Fibroblast of lung (primary cell): ENCODE results near the gene SNTN. TPM values are rescaled to one million over a fixed set of nuclear protein-coding genes. Genes with fewer than 3 reads are reported as not detected.

Experiments
- DNase-seq, 2 donors: peaks; one replicate each; pipeline versions ENCODE4 v3.0.0 to v3.0.0-alpha.2; 2010; ENCODE audit warnings: low read depth in 2 of 2
- H2AFZ ChIP-seq: 2 replicates; pipeline ENCODE4 v1.5.1; 2012; ENCODE audit warnings: low read length, control low read depth, inconsistent platforms
- H3K27ac ChIP-seq: 2 replicates; pipeline ENCODE4 v1.5.1; 2011; ENCODE audit warnings: low read length, control low read depth; ENCODE audit not compliant: insufficient read depth
- H3K27me3 ChIP-seq: 2 replicates; pipeline ENCODE4 v1.5.1; 2011; ENCODE audit warnings: mild to moderate bottlenecking, low read length; ENCODE audit not compliant: control insufficient read depth, insufficient read depth
- H3K36me3 ChIP-seq: 2 replicates; pipeline ENCODE4 v1.5.1; 2011; ENCODE audit warnings: low read length; ENCODE audit not compliant: control insufficient read depth, insufficient read depth
- H3K4me1 ChIP-seq: 2 replicates; pipeline ENCODE4 v1.5.1; 2011; ENCODE audit warnings: low read length; ENCODE audit not compliant: control insufficient read depth, insufficient read depth; ENCODE audit errors: extremely low read depth
- H3K4me2 ChIP-seq: 2 replicates; pipeline ENCODE4 v1.5.1; 2011; ENCODE audit warnings: low read length, control low read depth; ENCODE audit not compliant: insufficient read depth; ENCODE audit errors: extremely low read depth
- H3K4me3 ChIP-seq, 4 experiments: fragments of 200-600 bp in 1 of 4; sonication (generic) in 1 of 4; replicated peaks in 1 of 4; 2 replicates each; pipeline ENCODE4 v1.5.1; 2011 to 2016; ENCODE audit warnings: low read length in 4 of 4, low read depth in 3 of 4, mild to moderate bottlenecking in 3 of 4, control low read depth in 2 of 4, inconsistent platforms in 1 of 4, mixed read lengths in 1 of 4; ENCODE audit not compliant: insufficient read depth in 1 of 4; ENCODE audit errors: control extremely low read depth in 1 of 4
- H3K79me2 ChIP-seq: 2 replicates; pipeline ENCODE4 v1.5.1; 2012; ENCODE audit warnings: mild to moderate bottlenecking, low read length, inconsistent platforms; ENCODE audit not compliant: control insufficient read depth, insufficient read depth
- H3K9ac ChIP-seq: 2 replicates; pipeline ENCODE4 v1.5.1; 2011; ENCODE audit warnings: mild to moderate bottlenecking, low read length, control low read depth; ENCODE audit not compliant: insufficient read depth
- H3K9me3 ChIP-seq: 2 replicates; pipeline ENCODE4 v1.5.1; 2012; ENCODE audit warnings: low read depth, low read length; ENCODE audit not compliant: control insufficient read depth, insufficient read depth
- H4K20me1 ChIP-seq: 2 replicates; pipeline ENCODE4 v1.5.1; 2011; ENCODE audit warnings: low read length; ENCODE audit not compliant: control insufficient read depth, insufficient read depth; ENCODE audit errors: extremely low read depth
- CTCF ChIP-seq, 2 donors: IDR thresholded peaks in 1 of 2; conservative IDR thresholded peaks in 1 of 2; 1 replicate in 1 of 2; 2 replicates in 1 of 2; pipeline ENCODE4 v1.5.1; 2011 to 2012; ENCODE audit warnings: low read length in 2 of 2, control low read depth in 1 of 2, inconsistent platforms in 1 of 2, low read depth in 1 of 2, mild to moderate bottlenecking in 1 of 2
- EZH2 ChIP-seq: IDR thresholded peaks from 2 replicates; pipeline ENCODE4 v1.5.1; 2012; ENCODE audit warnings: low read length, control low read depth, mild to moderate bottlenecking; ENCODE audit errors: missing control alignments
- polyA plus RNA-seq, 2 donors: library from polyadenylated mRNA; depleted of rRNA in 1 of 2; stranded (reverse) in 1 of 2; unstranded in 1 of 2; fragments of >200 nt; gene quantifications; 2 replicates each; pipeline ENCODE4 v1.2.1, GENCODE V29; 2011 to 2012; ENCODE audit warnings: missing spikeins in 1 of 2
- total RNA-seq: library from RNA; depleted of rRNA; stranded (reverse); fragments of >200 nt; gene quantifications from 2 replicates; pipeline ENCODE4 v1.2.1, GENCODE V29; 2014

SNTN gene
- total and polyA plus RNA-seq, 2 donors (not counting 1 experiment from before 2014, with no cell fraction given): not detected

- TF ChIP-seq CTCF (conservative IDR thresholded peaks at IDR 0.05 in 1 of 2, IDR thresholded peaks at IDR 0.05 in 1 of 2; ENCODE audit: low read depth in 1 of 2, low read length in 2 of 2) (no peak), EZH2 (no peak)
- no peaks in the 10 kb centered on the region for H3K4me1 ChIP-seq
- H3K4me2 ChIP-seq: no peak overlapping the region
These were observed 57.1 kb downstream of the SNTN start for GRCh38 chr3:63709576-63709975.

More at GRCh38 chr3:63709576-63709975, 57.1 kb downstream of the SNTN start:
- Histone ChIP-seq H2AFZ (no peak overlapping the region), H3K27ac (no peak overlapping the region), H3K9ac (no peak overlapping the region), H3K27me3 (no peaks in the 10 kb centered on the region), H3K9me3 (no peaks in the 10 kb centered on the region), H3K79me2 (no peaks in the 10 kb centered on the region), H4K20me1 (no peaks in the 10 kb centered on the region), H3K36me3 (no peaks in the 10 kb centered on the region), H3K4me3 (no peak overlapping the region)
- DNase-seq: no peak

Other genes starting within 250 kb of the SNTN start
- not detected in 2 replicates for gene C3orf49, start 166.6 kb downstream of the SNTN start, total RNA-seq
- not detected in 2 replicates for gene C3orf49, start 166.6 kb downstream of the SNTN start, polyA plus RNA-seq
- gene THOC7, start 211.1 kb downstream of the SNTN start, total RNA-seq: 35.3 and 42.6 TPM in 2 replicates
- gene THOC7, start 211.1 kb downstream of the SNTN start, polyA plus RNA-seq: 100 and 103 TPM in 2 replicates
- 7.7 and 11.1 TPM in 2 replicates for gene ATXN7, start 211.2 kb downstream of the SNTN start, total RNA-seq
- 6.3 and 10.6 TPM in 2 replicates for gene ATXN7, start 211.2 kb downstream of the SNTN start, polyA plus RNA-seq